Immature natural killer cell (primary cell): ENCODE data around the gene UNKL. TPM values are rescaled to one million over a fixed set of nuclear protein-coding genes. Genes with fewer than 3 reads are reported as not detected.

Experiments
- DNase-seq, 3 donors: peaks; one replicate each; pipeline ENCODE4 v3.0.0; 2022; ENCODE audit warnings: mixed read lengths in 1 of 3
- H3K27ac Mint-ChIP-seq, 6 donors: one replicate each; pipeline ENCODE4 v1.8.0; 2020; ENCODE audit warnings: mixed read lengths in 6 of 6, mild to moderate bottlenecking in 5 of 6, inconsistent platforms in 4 of 6, moderate library complexity in 3 of 6
- H3K27me3 Mint-ChIP-seq, 3 donors: one replicate each; pipeline ENCODE4 v1.8.0; 2020 to 2021; ENCODE audit warnings: low read depth in 3 of 3, mild to moderate bottlenecking in 3 of 3, mixed read lengths in 3 of 3, moderate library complexity in 3 of 3, inconsistent platforms in 1 of 3
- H3K36me3 Mint-ChIP-seq, 3 donors: one replicate each; pipeline ENCODE4 v1.8.0; 2020; ENCODE audit warnings: mixed read lengths in 3 of 3, inconsistent platforms in 2 of 3, mild to moderate bottlenecking in 2 of 3
- H3K4me1 Mint-ChIP-seq, 2 donors: one replicate each; pipeline ENCODE4 v1.8.0; 2020; ENCODE audit warnings: inconsistent platforms in 2 of 2, mild to moderate bottlenecking in 2 of 2, mixed read lengths in 2 of 2, moderate library complexity in 1 of 2
- H3K4me3 Mint-ChIP-seq, 5 donors: one replicate each; pipeline ENCODE4 v1.8.0; 2020; ENCODE audit warnings: mild to moderate bottlenecking in 5 of 5, mixed read lengths in 5 of 5, inconsistent platforms in 3 of 5, moderate library complexity in 3 of 5
- H3K9me3 Mint-ChIP-seq, 6 donors: one replicate each; pipeline ENCODE4 v1.8.0; 2020; ENCODE audit warnings: mild to moderate bottlenecking in 6 of 6, mixed read lengths in 6 of 6, inconsistent platforms in 4 of 6, moderate library complexity in 3 of 6
- polyA plus RNA-seq, 3 donors: library from polyadenylated mRNA; unstranded; fragments of 300-500 nt; fragmentation: Illumina TruSeq; gene quantifications; one replicate each; pipeline ENCODE4 v1.2.3, GENCODE V29; 2021

The UNKL gene
- polyA plus RNA-seq, 3 donors from 2014 or later = 1.0 to 14.5 (median 5.9) TPM

- H3K27ac Mint-ChIP-seq = peak overlapping the region; percentile 96 to 99 (median 98)
- no peaks in the 10 kb centered on the region for H3K9me3 Mint-ChIP-seq
- H3K36me3 Mint-ChIP-seq = no peaks in the 10 kb centered on the region
- H3K4me3 Mint-ChIP-seq = peak overlapping the region; percentile 48 to 95 (median 60)
- no peak for DNase-seq
- H3K27me3 Mint-ChIP-seq = peaks cover 9% of the 10 kb centered on the region in 3 donors
- H3K4me1 Mint-ChIP-seq = peaks cover 16 to 23% of the 10 kb centered on the region in 2 donors
Measured at GRCh38 chr16:1422076-1422475, 7.6 kb upstream of the UNKL start.

- Mint-ChIP-seq H3K4me1 (peaks cover 25 to 32% of the 10 kb centered on the region in 2 donors), H3K27me3 (peaks cover 10 to 11% (median 10%) of the 10 kb centered on the region in 3 donors), H3K4me3 (peak overlapping the region; percentile 89 to 97 (median 95)), H3K36me3 (no peaks in the 10 kb centered on the region), H3K27ac (peak overlapping the region; percentile 66 to 98 (median 96)), H3K9me3 (no peaks in the 10 kb centered on the region)
- no peak for DNase-seq
Measured at GRCh38 chr16:1420111-1420539, 5.6 kb upstream of the UNKL start.

- peak overlapping the region; percentile 29 to 68 (median 59) for H3K4me3 Mint-ChIP-seq
- H3K4me1 Mint-ChIP-seq = peaks cover 33 to 39% of the 10 kb centered on the region in 2 donors
- DNase-seq = no peak
- H3K27me3 Mint-ChIP-seq = peaks cover 16 to 19% (median 17%) of the 10 kb centered on the region in 3 donors
- peaks cover 0 to 3% (median 0%) of the 10 kb centered on the region in 3 donors for H3K36me3 Mint-ChIP-seq
- H3K27ac Mint-ChIP-seq = peak overlapping the region; percentile 39 to 87 (median 80)
- H3K9me3 Mint-ChIP-seq = no peaks in the 10 kb centered on the region
Measured at GRCh38 chr16:1416521-1416941, 2.0 kb upstream of the UNKL start.

- H3K9me3 Mint-ChIP-seq = no peaks in the 10 kb centered on the region
Measured at GRCh38 chr16:1413684-1414531, 596 bp downstream of the UNKL start.

GRCh38 chr16:1412847-1413246 is 1.7 kb downstream of the UNKL start:
- peak overlapping the region; percentile 33 to 83 (median 53) for H3K4me3 Mint-ChIP-seq

More at GRCh38 chr16:1413684-1414531, 596 bp downstream of the UNKL start:
- DNase-seq = peak; percentile 47 to 56 (median 55)
- Mint-ChIP-seq H3K27ac (peak overlapping the region; percentile 51 to 87 (median 80)), H3K4me3 (peak overlapping the region; percentile 76 to 86 (median 83)), H3K4me1 (peaks cover 26 to 31% of the 10 kb centered on the region in 2 donors), H3K27me3 (peaks cover 7 to 9% (median 8%) of the 10 kb centered on the region in 3 donors), H3K36me3 (peaks cover 0 to 3% (median 0%) of the 10 kb centered on the region in 3 donors)

GRCh38 chr16:1408171-1408837 is 6.2 kb downstream of the UNKL start:
- H3K27me3 Mint-ChIP-seq = peaks cover 3 to 8% (median 5%) of the 10 kb centered on the region in 3 donors
- peak; percentile 94 to 96 (median 96) for DNase-seq
- H3K4me3 Mint-ChIP-seq = peak overlapping the region; percentile 72 to 83 (median 75)
- H3K4me1 Mint-ChIP-seq = peaks cover 25 to 27% of the 10 kb centered on the region in 2 donors
- no peaks in the 10 kb centered on the region for H3K9me3 Mint-ChIP-seq
- H3K36me3 Mint-ChIP-seq = peaks cover 0 to 3% (median 3%) of the 10 kb centered on the region in 3 donors
- peak overlapping the region in 5 of 6 donors; percentile 49 to 85 (median 74) for H3K27ac Mint-ChIP-seq

More at GRCh38 chr16:1412847-1413246, 1.7 kb downstream of the UNKL start:
- Mint-ChIP-seq H3K9me3 (no peaks in the 10 kb centered on the region), H3K27ac (peak overlapping the region in 3 of 6 donors; percentile 16 to 76 (median 21)), H3K4me1 (peaks cover 26 to 35% of the 10 kb centered on the region in 2 donors), H3K36me3 (peaks cover 0 to 3% (median 0%) of the 10 kb centered on the region in 3 donors), H3K27me3 (peaks cover 9 to 12% (median 12%) of the 10 kb centered on the region in 3 donors)
- no peak for DNase-seq

- Mint-ChIP-seq H3K36me3 (peaks cover 0 to 4% (median 3%) of the 10 kb centered on the region in 3 donors), H3K27ac (peak overlapping the region in 5 of 6 donors; percentile 49 to 90 (median 72)), H3K4me3 (peak overlapping the region; percentile 55 to 72 (median 56)), H3K27me3 (peaks cover 3 to 8% (median 5%) of the 10 kb centered on the region in 3 donors), H3K9me3 (no peaks in the 10 kb centered on the region), H3K4me1 (peaks cover 26 to 27% of the 10 kb centered on the region in 2 donors)
- DNase-seq = no peak
Measured at GRCh38 chr16:1407753-1408152, 6.8 kb downstream of the UNKL start.

GRCh38 chr16:1403733-1404132 is 10.8 kb downstream of the UNKL start:
- Mint-ChIP-seq H3K36me3 (peaks cover 0 to 9% (median 5%) of the 10 kb centered on the region in 3 donors), H3K27me3 (peaks cover 5 to 14% (median 8%) of the 10 kb centered on the region in 3 donors), H3K4me1 (peaks cover 11% of the 10 kb centered on the region in 2 donors), H3K27ac (no peak overlapping the region), H3K9me3 (no peaks in the 10 kb centered on the region), H3K4me3 (no peak overlapping the region)
- DNase-seq = no peak

- H3K27ac Mint-ChIP-seq = no peak overlapping the region
- H3K9me3 Mint-ChIP-seq = no peaks in the 10 kb centered on the region
- no peak for DNase-seq
- peaks cover 0 to 9% (median 9%) of the 10 kb centered on the region in 3 donors for H3K36me3 Mint-ChIP-seq
- peaks cover 4 to 13% (median 11%) of the 10 kb centered on the region in 3 donors for H3K27me3 Mint-ChIP-seq
- H3K4me1 Mint-ChIP-seq = peaks cover 9 to 11% of the 10 kb centered on the region in 2 donors
- no peak overlapping the region for H3K4me3 Mint-ChIP-seq
Measured at GRCh38 chr16:1403036-1403435, 11.5 kb downstream of the UNKL start.

- Mint-ChIP-seq H3K9me3 (no peaks in the 10 kb centered on the region), H3K27me3 (peaks cover 4 to 14% (median 7%) of the 10 kb centered on the region in 3 donors), H3K36me3 (peaks cover 0 to 11% (median 9%) of the 10 kb centered on the region in 3 donors), H3K27ac (no peak overlapping the region), H3K4me1 (peaks cover 4 to 6% of the 10 kb centered on the region in 2 donors), H3K4me3 (no peak overlapping the region)
- no peak for DNase-seq
Measured at GRCh38 chr16:1401758-1402154, 12.7 kb downstream of the UNKL start.

GRCh38 chr16:1401061-1401757 is 13.3 kb downstream of the UNKL start:
- Mint-ChIP-seq H3K4me1 (peaks cover 4 to 6% of the 10 kb centered on the region in 2 donors), H3K9me3 (no peaks in the 10 kb centered on the region), H3K4me3 (no peak overlapping the region), H3K27ac (no peak overlapping the region), H3K36me3 (peaks cover 0 to 13% (median 9%) of the 10 kb centered on the region in 3 donors), H3K27me3 (peaks cover 6 to 14% (median 7%) of the 10 kb centered on the region in 3 donors)
- DNase-seq = no peak

- peaks cover 6 to 14% (median 7%) of the 10 kb centered on the region in 3 donors for H3K27me3 Mint-ChIP-seq
- H3K27ac Mint-ChIP-seq = no peak overlapping the region
- peaks cover 3 to 6% of the 10 kb centered on the region in 2 donors for H3K4me1 Mint-ChIP-seq
- no peak for DNase-seq
- H3K36me3 Mint-ChIP-seq = peaks cover 0 to 13% (median 9%) of the 10 kb centered on the region in 3 donors
- H3K4me3 Mint-ChIP-seq = no peak overlapping the region
- H3K9me3 Mint-ChIP-seq = no peaks in the 10 kb centered on the region
Measured at GRCh38 chr16:1398826-1399581, 15.5 kb downstream of the UNKL start.
